Activated CD4-positive, alpha-beta T cell treated with anti-CD3 and anti-CD28 coated beads, Interleukin-2, amount 10 ng/mL, durations not matched to agents 24 days and 14 days (primary cell): ENCODE data around the gene A4GNT. TPM values are rescaled to one million over a fixed set of nuclear protein-coding genes. Genes with fewer than 3 reads are reported as not detected.

Source experiments
- DNase-seq: peaks from one replicate; pipeline ENCODE4 v3.0.0; 2022
- H3K27ac Mint-ChIP-seq: one replicate; pipeline ENCODE4 v1.8.0; 2022; ENCODE audit warnings: mild to moderate bottlenecking, mixed read lengths
- H3K27me3 Mint-ChIP-seq: one replicate; pipeline ENCODE4 v1.8.0; 2022; ENCODE audit warnings: mixed read lengths
- H3K36me3 Mint-ChIP-seq: one replicate; pipeline ENCODE4 v1.8.0; 2022; ENCODE audit warnings: low read depth, mild to moderate bottlenecking, mixed read lengths
- H3K4me1 Mint-ChIP-seq: one replicate; pipeline ENCODE4 v1.8.0; 2021; ENCODE audit warnings: mixed read lengths
- H3K4me3 Mint-ChIP-seq: one replicate; pipeline ENCODE4 v1.8.0; 2022; ENCODE audit warnings: mild to moderate bottlenecking, moderate library complexity, mixed read lengths
- H3K9me3 Mint-ChIP-seq: one replicate; pipeline ENCODE4 v1.8.0; 2021; ENCODE audit warnings: mixed read lengths
- intact Hi-C: fragments of 100-400 bp; cut with micrococcal nuclease; formaldehyde crosslinking; loops from one replicate; pipeline ENCODE4 v1.15.1; 2023
- total RNA-seq: library from RNA; stranded (reverse); gene quantifications from 2 replicates; pipeline ENCODE4 v1.2.3, GENCODE V29; 2022

The A4GNT gene
- total RNA-seq, 1 donor from 2014 or later = not detected

- Mint-ChIP-seq H3K4me3 (no peak overlapping the region), H3K27ac (no peak overlapping the region), H3K4me1 (peaks cover 38% of the 10 kb centered on the region), H3K9me3 (no peaks in the 10 kb centered on the region), H3K36me3 (no peaks in the 10 kb centered on the region), H3K27me3 (no peaks in the 10 kb centered on the region)
- DNase-seq = no peak
- intact Hi-C loops = loop anchor here (5.0 to 10.0 kb wide), 2 partner anchors 37 to 515 kb away; partner anchors contain the start of genes CEP70 and DZIP1L
Observed at GRCh38 chr3:138079901-138080300, 52.3 kb downstream of the A4GNT start.

GRCh38 chr3:138078901-138079344 lies 53.3 kb downstream of the A4GNT start:
- no peak for DNase-seq
- H3K4me3 Mint-ChIP-seq = no peak overlapping the region
- intact Hi-C loops = loop anchor here (10.0 kb wide), 1 partner anchor 516 kb away; the partner anchor contains the start of gene CEP70

GRCh38 chr3:138078096-138078495 lies 54.1 kb downstream of the A4GNT start:
- Mint-ChIP-seq H3K4me3 (no peak overlapping the region), H3K27ac (no peak overlapping the region), H3K4me1 (peaks cover 26% of the 10 kb centered on the region), H3K9me3 (no peaks in the 10 kb centered on the region), H3K27me3 (peaks cover 7% of the 10 kb centered on the region), H3K36me3 (no peaks in the 10 kb centered on the region)
- DNase-seq = no peak
- intact Hi-C loops = loop anchor here (10.0 kb wide), 1 partner anchor 517 kb away; the partner anchor contains the start of gene CEP70

More at GRCh38 chr3:138078901-138079344, 53.3 kb downstream of the A4GNT start:
- Mint-ChIP-seq H3K27ac (no peak overlapping the region), H3K9me3 (no peaks in the 10 kb centered on the region), H3K27me3 (no peaks in the 10 kb centered on the region), H3K36me3 (no peaks in the 10 kb centered on the region), H3K4me1 (peaks cover 34% of the 10 kb centered on the region)

Other genes with a start within 250 kb of the A4GNT start
- gene CLDN18, start 122.2 kb downstream of the A4GNT start, total RNA-seq = not detected in 2 replicates
- gene DZIP1L, start 16.8 kb downstream of the A4GNT start, total RNA-seq = 0.09 TPM in 1 of 2 replicates, not detected in the other
- 27.3 and 28.3 TPM in 2 replicates for gene DBR1, start 42.5 kb upstream of the A4GNT start, total RNA-seq
- 46.0 and 48.1 TPM in 2 replicates for gene ARMC8, start 54.9 kb upstream of the A4GNT start, total RNA-seq
- gene NME9, start 197.5 kb upstream of the A4GNT start, total RNA-seq = not detected in 2 replicates
- 0.07 TPM in 1 of 2 replicates, not detected in the other for gene MRAS, start 216.2 kb upstream of the A4GNT start, total RNA-seq